Activated CD4-positive, alpha-beta T cell treated with anti-CD3 and anti-CD28 coated beads, Interleukin-2, amount 50 U/mL, for 1 hour (primary cell): ENCODE data around the gene DHX58.

Experiments used
- DNase-seq: peaks from one replicate; pipeline ENCODE4 v3.0.0-alpha.2; 2020

DHX58 gene

GRCh38 chr17:42081516-42082129 is 30.9 kb downstream of the DHX58 start:
- no peak for DNase-seq

DNA sequence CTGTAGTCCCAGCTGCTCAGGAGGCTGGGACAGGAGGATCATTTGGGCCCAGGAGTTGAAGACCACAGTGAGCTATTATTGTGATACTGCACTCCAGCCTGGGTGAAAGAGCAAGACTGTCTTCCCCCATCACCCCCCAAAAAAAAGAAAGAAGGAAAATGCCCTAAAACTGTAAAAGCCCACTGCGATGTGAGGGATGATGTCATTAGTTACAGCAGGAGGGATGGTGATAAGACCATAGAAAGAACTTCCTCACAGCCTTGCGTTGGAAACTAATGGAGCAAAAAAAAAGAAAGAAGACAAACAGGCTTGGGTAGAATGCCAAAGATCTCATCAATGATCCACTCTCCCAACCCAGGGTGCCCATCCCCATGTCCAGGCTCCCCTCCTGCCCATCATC is 33.0 kb downstream of the DHX58 start:
- no peak for DNase-seq

GRCh38 chr17:42078396-42079043 is 34.0 kb downstream of the DHX58 start:
- DNase-seq = no peak

DNA sequence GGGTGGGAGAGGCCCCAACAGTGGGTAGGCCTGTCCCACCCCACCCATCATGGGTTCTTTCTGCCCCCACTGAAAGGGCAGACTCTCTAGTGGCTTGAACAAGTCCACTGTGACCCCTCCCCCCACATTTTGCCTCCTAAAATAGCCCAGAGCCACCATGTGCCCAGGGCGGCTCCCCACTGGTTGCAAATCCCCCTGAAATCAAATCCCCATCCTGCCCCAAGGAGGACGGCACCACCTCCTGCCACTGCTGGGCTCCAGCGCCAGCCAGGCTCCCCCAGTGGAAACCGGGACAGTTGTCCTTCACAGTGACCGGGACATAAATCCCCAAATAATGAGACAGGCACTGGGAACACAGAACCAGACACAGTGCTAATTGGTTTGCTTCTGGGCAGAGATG is 34.8 kb downstream of the DHX58 start:
- DNase-seq = no peak

- DNase-seq = no peak
These were observed 35.5 kb downstream of the DHX58 start for GRCh38 chr17:42076797-42077559.

- no peak for DNase-seq
These were observed 36.7 kb downstream of the DHX58 start for GRCh38 chr17:42075789-42076188.

- no peak for DNase-seq
These were observed 40.0 kb downstream of the DHX58 start for GRCh38 chr17:42072323-42073187.

- DNase-seq = no peak
These were observed 40.7 kb downstream of the DHX58 start for GRCh38 chr17:42071810-42072209.

DNA sequence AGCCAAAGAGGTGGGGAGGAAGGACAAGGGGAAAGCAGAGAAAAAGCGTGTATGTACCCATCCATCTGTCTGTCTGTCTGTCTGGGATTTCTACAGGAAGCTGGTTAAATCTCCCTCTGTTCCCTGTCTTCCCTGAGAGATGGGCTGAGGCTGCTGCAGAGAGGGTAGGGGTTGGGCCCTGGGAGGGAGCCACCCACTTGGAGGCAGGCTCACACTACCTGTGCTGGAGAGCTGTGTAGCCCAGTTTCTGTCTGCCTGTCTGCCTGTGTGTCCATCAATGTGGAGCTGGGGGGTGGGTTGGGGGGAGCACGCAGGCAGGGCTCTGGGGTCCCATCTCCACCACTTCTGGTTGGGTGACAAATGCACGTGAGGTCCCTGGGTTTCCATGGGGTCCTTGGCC is 43.5 kb downstream of the DHX58 start:
- no peak for DNase-seq

- DNase-seq = peak; percentile 75
These were observed 45.0 kb downstream of the DHX58 start for GRCh38 chr17:42067371-42068091.

DNA sequence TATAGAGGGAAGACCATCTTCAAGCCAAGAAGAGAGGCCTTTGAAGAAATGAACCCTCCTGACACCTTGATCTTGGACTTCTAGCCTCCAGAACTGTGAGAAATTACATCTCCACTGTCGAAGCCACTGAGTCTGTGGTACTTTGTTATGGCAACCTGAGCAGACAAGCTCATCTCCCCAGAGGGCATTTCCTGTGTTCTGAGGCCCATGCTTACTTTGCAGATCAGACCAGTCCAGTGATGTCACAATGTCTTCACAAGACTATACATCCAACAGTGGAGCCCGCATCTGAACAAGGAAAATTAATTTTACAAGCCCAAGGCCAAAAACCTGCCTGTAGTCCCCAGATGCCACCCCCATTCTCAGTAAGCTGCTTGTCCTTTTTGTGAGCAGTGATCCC is 47.3 kb downstream of the DHX58 start:
- no peak for DNase-seq

DNA sequence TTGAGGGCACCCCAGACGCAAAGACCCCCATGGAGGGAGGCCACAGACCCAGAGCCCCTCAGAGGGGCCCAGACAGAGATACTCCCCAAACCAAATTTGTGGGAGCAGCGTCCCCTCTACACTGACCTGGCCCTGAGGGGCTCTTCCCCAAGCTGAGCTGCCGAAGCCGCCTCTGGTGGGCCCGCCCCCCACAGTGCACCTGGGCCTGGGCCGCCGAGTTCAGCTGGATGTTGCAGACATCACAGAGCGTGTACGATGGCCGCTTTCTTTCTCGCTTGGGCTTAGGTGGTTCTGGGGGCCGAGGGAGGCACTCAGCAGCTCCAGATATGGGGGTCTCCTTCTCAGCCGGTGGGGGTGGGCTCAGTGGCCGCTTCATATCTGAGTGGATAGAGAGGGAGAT is 49.8 kb downstream of the DHX58 start:
- no peak for DNase-seq

- no peak for DNase-seq
These were observed 50.6 kb downstream of the DHX58 start for GRCh38 chr17:42061646-42062487.

DNA sequence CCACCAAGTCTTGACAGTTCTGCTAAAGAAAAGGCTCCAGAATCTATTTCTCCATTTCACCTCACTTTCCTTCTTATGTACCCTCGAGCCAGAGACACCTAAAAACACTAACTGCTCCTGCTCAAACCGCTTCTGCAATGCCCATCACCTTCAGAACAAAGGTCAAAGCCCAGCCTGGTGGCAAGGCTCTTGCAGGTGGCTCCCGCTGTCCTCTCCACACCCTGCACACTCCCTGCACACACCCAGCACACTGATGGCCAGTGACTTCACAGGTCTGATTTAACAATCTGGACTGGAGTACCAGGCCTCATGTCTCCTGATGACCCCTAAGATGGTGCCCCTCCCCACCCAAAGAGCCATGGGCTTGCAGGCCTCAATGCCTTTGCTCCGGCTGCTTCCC is 52.3 kb downstream of the DHX58 start:
- no peak for DNase-seq

GRCh38 chr17:42059815-42060214 is 52.7 kb downstream of the DHX58 start:
- DNase-seq = no peak

DNA sequence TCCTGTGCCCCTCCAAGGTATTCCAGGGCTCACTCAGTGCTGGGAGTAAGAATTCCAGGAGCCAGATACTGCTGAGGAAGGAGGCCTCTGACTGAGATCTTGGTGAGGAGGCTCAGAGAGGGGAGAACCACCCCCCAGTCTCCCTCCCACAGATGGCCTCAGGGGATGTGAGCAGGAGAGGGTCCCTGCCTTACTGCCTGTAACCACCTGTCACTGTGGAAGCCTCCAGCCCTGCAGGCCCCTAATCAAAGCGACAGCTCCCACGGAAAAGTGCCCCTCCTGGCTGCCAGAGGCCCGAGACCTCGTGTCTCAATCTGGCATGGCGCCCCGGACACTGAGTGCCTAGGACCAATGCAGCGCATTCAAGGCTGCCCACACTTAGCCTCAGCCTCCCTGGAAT is 54.5 kb downstream of the DHX58 start:
- no peak for DNase-seq

GRCh38 chr17:42056635-42057034 is 55.9 kb downstream of the DHX58 start:
- no peak for DNase-seq

GRCh38 chr17:42055496-42055895 is 57.0 kb downstream of the DHX58 start:
- DNase-seq = no peak

DNA sequence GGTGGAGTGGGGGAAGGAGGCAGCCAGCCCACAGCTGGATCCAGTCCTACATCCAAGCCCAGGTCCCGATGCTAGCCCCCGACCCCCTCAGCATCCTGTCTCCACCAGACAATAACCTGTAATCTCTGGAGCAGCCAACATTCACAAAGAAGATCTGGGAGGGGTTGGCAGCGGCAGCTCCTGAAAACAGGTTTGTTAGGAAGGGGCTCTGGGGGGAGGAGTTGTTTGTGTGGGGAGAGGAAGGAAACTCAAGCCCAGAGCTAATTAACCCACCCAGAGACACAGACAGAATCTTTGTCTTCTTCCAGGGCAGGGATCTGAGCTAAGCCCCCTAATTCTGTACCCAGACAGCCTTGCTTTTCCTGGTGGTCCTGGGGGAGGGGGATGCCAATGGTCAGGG is 57.5 kb downstream of the DHX58 start:
- DNase-seq = no peak

DNA sequence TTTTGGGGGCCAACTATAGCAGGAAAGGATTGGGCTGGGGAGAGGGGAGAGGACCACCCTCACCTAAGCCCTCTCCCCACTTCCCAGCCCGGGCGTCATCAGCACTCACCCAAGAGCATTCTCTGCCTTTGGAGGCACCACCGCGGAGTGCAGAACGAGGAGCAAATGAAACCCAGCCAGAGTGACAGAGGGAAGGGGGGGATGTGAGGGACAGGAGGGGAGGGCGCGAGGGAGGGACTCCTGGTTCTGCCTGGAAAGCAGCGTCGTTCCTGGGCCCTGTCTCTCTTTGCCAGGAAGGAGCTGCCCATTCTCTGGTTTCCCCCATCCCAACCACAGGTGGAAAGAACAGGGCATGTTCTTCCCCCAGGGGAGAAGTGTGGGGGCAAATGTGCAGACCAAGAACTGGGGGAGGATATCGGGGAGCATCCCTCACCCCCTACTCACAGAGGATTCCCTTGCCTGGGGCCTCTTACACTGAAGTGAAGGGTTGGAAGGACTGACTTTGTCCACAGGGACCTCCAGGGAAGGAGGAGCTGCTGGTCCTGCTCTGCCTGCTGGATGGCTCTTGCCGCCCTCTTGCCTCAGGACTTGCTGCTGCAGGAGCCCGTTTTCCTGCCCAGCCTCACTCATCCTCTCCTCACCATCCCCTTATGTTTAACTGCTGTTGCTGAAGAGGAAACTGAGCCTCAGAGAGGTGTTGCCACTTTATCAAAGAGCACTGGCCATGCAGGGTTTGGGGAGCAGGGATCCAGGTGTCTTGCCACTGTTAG is 58.6 kb downstream of the DHX58 start:
- no peak for DNase-seq

DNA sequence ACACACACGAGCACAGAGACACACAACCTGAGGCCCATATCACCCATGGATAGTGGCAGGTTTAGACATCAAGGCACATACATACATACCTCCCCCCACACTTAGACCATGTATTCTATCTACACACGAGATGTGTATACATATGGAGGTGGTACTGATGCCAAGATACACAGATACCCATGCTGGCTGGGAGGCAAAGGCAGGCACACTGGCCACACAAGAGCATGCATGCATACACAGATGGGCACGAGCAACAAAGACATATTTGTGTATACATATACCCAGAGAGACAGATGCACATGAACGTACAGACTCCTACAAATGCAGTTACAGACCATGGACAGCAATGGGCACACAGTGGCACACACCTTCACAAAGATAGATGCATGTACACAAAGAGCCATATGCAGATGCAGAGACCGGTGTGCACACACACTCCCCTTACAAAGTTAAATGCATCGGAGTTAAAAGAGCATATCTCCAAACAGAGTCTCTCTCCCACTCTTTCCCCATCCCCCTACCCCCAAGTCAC is 60.1 kb downstream of the DHX58 start:
- no peak for DNase-seq
